Loucy (cell line): ENCODE data around the gene OS9.

Source experiments
- H2AFZ ChIP-seq: fragments of 200-600 bp; sonication (generic); 2 replicates; pipeline ENCODE4 v1.6.0; 2016; ENCODE audit warnings: antibody characterized with exemption, mild to moderate bottlenecking, low read length, moderate library complexity
- H3F3A ChIP-seq: fragments of 200-600 bp; 2 replicates; pipeline ENCODE4 v1.6.0; 2016; ENCODE audit warnings: antibody characterized with exemption, low read depth, mild to moderate bottlenecking
- H3K27me3 ChIP-seq: fragments of 200-600 bp; sonication (generic); 2 replicates; pipeline ENCODE4 v1.6.1; 2014; ENCODE audit warnings: low read length, mild to moderate bottlenecking; ENCODE audit not compliant: insufficient read depth, poor library complexity, severe bottlenecking
- H3K36me3 ChIP-seq: fragments of 200-600 bp; sonication (generic); 2 replicates; pipeline ENCODE4 v1.6.1; 2016; ENCODE audit warnings: low read length; ENCODE audit not compliant: insufficient read depth
- H3K4me1 ChIP-seq: fragments of 200-600 bp; sonication (generic); 2 replicates; pipeline ENCODE4 v1.5.1; 2014; ENCODE audit warnings: low read length, mild to moderate bottlenecking; ENCODE audit not compliant: insufficient read depth, poor library complexity, severe bottlenecking
- H3K4me2 ChIP-seq: fragments of 200-600 bp; sonication (generic); 2 replicates; pipeline ENCODE4 v1.6.0; 2014; ENCODE audit warnings: antibody characterized with exemption, low read length, low read depth, mild to moderate bottlenecking; ENCODE audit not compliant: poor library complexity, severe bottlenecking
- H3K4me3 ChIP-seq: fragments of 200-600 bp; sonication (generic); 2 replicates; pipeline ENCODE4 v1.5.1; 2014; ENCODE audit warnings: low read length, mild to moderate bottlenecking, mixed read lengths; ENCODE audit not compliant: poor library complexity, severe bottlenecking
- H3K79me2 ChIP-seq: fragments of 200-600 bp; sonication (generic); 2 replicates; pipeline ENCODE4 v1.6.1; 2014; ENCODE audit warnings: low read length; ENCODE audit not compliant: insufficient read depth
- H3K9ac ChIP-seq: fragments of 200-600 bp; sonication (generic); 2 replicates; pipeline ENCODE4 v1.6.0; 2014; ENCODE audit warnings: mild to moderate bottlenecking, low read depth, low read length, moderate library complexity; ENCODE audit not compliant: poor library complexity, severe bottlenecking
- H3K9me2 ChIP-seq: fragments of 200-600 bp; sonication (generic); replicated peaks from 2 replicates; pipeline ENCODE4 v1.6.1; 2016; ENCODE audit warnings: low read depth, low read length, mixed read lengths
- H3K9me3 ChIP-seq: fragments of 200-600 bp; sonication (generic); 2 replicates; pipeline ENCODE4 v1.6.1; 2014; ENCODE audit warnings: mild to moderate bottlenecking, antibody characterized with exemption, low read length, low read depth; ENCODE audit not compliant: insufficient read depth
- H4K20me1 ChIP-seq: fragments of 200-600 bp; sonication (generic); 2 replicates; pipeline ENCODE4 v1.6.0; 2014; ENCODE audit warnings: antibody characterized with exemption, low read length, mild to moderate bottlenecking; ENCODE audit not compliant: insufficient read depth, poor library complexity, severe bottlenecking
- EZH2phosphoT487 ChIP-seq: fragments of 200-600 bp; IDR thresholded peaks from 2 replicates; pipeline ENCODE4 v1.6.1; 2018; ENCODE audit warnings: antibody characterized with exemption, mild to moderate bottlenecking, moderate library complexity, borderline replicate concordance
- TF ChIP-seq, protein P1 (sequence below): fragments of 200-600 bp; sonication (generic); conservative IDR thresholded peaks from 2 replicates; pipeline ENCODE4 v1.5.1; 2014; ENCODE audit warnings: mild to moderate bottlenecking, antibody characterized with exemption, low read length

OS9 gene

DNA sequence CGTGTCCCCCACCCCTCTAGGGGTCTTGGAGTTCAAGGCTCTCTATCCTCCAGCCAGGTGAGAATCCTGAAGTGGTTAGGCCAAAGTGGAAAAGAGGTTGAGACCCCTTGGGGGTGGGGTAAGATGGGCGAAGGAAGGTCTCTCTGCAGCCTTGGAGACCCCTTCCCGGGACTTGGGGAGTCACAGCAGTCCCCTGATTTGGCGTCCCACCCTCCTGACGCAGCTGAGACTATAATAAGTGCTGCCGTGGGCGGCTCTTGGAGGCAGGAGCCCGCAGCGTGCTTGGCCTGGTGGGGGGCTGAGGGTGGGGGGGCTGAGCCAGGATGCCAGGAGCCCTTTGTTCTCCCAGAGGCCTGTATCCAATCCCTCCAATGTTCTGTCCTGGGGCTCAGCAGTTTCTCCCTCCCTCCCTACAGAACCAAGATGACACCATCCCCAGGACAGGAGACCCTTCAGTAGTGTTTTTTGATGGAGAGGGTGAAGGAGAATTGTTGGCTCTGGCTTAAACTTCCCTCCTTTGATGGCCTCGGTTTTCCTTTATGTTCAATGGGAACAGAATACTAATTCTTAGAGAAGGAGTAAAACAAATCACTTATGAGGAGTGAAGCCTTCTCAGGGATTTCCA, 46.1 kb downstream of the OS9 start:
- no peaks in the 10 kb centered on the region for H3K9me2 ChIP-seq
- peak overlapping the region; percentile 80 for H3K4me3 ChIP-seq
- no peak overlapping the region for H2AFZ ChIP-seq
- no peaks in the 10 kb centered on the region for H3K9me3 ChIP-seq
- H3K4me2 ChIP-seq: peak overlapping the region; percentile 95
- peaks cover 31% of the 10 kb centered on the region for H3K4me1 ChIP-seq
- TF ChIP-seq, protein P1, sequence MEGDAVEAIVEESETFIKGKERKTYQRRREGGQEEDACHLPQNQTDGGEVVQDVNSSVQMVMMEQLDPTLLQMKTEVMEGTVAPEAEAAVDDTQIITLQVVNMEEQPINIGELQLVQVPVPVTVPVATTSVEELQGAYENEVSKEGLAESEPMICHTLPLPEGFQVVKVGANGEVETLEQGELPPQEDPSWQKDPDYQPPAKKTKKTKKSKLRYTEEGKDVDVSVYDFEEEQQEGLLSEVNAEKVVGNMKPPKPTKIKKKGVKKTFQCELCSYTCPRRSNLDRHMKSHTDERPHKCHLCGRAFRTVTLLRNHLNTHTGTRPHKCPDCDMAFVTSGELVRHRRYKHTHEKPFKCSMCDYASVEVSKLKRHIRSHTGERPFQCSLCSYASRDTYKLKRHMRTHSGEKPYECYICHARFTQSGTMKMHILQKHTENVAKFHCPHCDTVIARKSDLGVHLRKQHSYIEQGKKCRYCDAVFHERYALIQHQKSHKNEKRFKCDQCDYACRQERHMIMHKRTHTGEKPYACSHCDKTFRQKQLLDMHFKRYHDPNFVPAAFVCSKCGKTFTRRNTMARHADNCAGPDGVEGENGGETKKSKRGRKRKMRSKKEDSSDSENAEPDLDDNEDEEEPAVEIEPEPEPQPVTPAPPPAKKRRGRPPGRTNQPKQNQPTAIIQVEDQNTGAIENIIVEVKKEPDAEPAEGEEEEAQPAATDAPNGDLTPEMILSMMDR: no peak
- no peak for TF ChIP-seq EZH2phosphoT487
- peaks cover 67% of the 10 kb centered on the region for H3K79me2 ChIP-seq
- H4K20me1 ChIP-seq: peaks cover 48% of the 10 kb centered on the region
- H3K36me3 ChIP-seq: peaks cover 2% of the 10 kb centered on the region; the same call in 1 of the 2 replicates
- peak overlapping the region; percentile 75 for H3K9ac ChIP-seq
- no peaks in the 10 kb centered on the region for H3F3A ChIP-seq
- H3K27me3 ChIP-seq: no peaks in the 10 kb centered on the region

DNA sequence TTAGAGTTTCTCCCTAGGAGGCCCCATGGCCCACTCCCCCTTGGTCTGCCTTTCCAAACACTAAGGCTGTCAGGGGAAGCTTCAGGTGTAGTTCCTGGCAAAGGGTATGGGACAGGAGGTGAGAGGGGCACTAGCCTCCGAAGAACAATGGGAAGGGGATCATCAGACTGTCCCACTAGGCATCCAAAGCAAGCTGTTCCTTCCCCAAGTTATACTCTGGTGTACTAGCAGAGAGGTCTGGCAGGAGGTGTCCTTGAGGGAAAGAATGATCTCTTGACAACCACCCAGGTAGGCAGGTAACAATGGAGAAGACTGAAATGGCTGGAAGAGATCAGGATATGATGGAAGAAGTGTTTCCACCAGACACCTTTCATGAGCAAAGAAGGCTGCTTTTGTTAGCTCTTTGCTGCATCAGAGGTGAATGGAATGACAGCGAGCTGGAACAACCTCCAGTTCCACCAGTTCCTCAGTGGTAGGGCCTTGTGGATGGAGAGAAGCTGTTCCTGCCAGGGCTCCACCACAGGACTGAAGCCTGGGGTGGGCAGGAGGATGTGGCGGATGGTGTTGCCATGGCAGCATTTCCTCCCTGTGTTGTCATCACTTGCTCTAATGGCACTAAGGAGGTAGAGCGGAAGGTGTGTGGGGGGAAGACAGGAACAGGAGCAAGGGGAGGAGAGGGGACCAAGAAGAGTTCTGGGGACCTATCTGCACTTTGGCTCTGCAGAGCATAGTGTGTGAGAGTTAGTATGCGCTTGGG, 46.9 kb downstream of the OS9 start:
- H2AFZ ChIP-seq: no peak overlapping the region
- peak overlapping the region; percentile 75 for H3K9ac ChIP-seq
- H3K4me2 ChIP-seq: peak overlapping the region; percentile 95
- no peaks in the 10 kb centered on the region for H3K9me3 ChIP-seq
- H3K36me3 ChIP-seq: no peaks in the 10 kb centered on the region
- H3K27me3 ChIP-seq: no peaks in the 10 kb centered on the region
- peaks cover 31% of the 10 kb centered on the region for H3K4me1 ChIP-seq
- no peaks in the 10 kb centered on the region for H3K9me2 ChIP-seq
- peaks cover 61% of the 10 kb centered on the region for H3K79me2 ChIP-seq
- H3K4me3 ChIP-seq: peak overlapping the region; percentile 80
- H4K20me1 ChIP-seq: peaks cover 44% of the 10 kb centered on the region
- no peaks in the 10 kb centered on the region for H3F3A ChIP-seq
- TF ChIP-seq EZH2phosphoT487: no peak
- TF ChIP-seq, protein P1: no peak

DNA sequence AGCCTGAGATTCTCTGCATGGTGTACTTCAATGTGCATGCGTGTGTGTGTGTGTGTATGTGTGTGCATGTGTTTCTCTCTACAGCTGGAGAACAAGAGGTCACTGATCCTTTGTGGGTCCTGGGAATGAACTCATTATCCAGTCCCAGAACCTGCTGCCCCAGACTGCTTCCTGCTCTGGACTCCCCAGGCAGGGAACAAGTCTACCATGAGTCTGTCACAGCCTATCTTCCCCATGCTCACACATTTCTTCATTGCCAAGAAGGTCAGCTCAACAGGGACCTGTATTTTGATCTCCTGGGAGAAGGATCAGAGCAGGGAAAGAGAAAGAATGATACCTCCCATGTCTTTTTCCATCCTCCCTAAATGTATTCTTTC, 47.5 kb downstream of the OS9 start:
- H3K79me2 ChIP-seq: peaks cover 55% of the 10 kb centered on the region

More for the DNA sequence above, 47.5 kb downstream of the OS9 start:
- Histone ChIP-seq H3K9me2 (no peaks in the 10 kb centered on the region), H3K4me2 (peak overlapping the region; percentile 95), H3K4me3 (peak overlapping the region; percentile 80), H4K20me1 (peaks cover 38% of the 10 kb centered on the region), H3F3A (no peaks in the 10 kb centered on the region), H3K36me3 (peaks cover 2% of the 10 kb centered on the region; the same call in 1 of the 2 replicates), H3K9ac (peak overlapping the region; percentile 75), H3K27me3 (no peaks in the 10 kb centered on the region), H3K4me1 (peaks cover 31% of the 10 kb centered on the region), H2AFZ (no peak overlapping the region), H3K9me3 (no peaks in the 10 kb centered on the region)
- TF ChIP-seq, protein P1: no peak
- TF ChIP-seq EZH2phosphoT487: no peak
